NT2/D1 (cell line): Measurements from ENCODE around the gene KRTAP5-9.

ENCODE experiments used
- DNase-seq: peaks from one replicate; pipeline ENCODE4 v3.0.0-alpha.2; 2011; ENCODE audit warnings: low read depth, low spot score
- H3K27me3 ChIP-seq: 2 replicates; pipeline ENCODE4 v1.6.0; 2011; ENCODE audit warnings: mild to moderate bottlenecking; ENCODE audit not compliant: insufficient read length, insufficient read depth
- H3K36me3 ChIP-seq: 2 replicates; pipeline ENCODE4 v1.6.1; 2011; ENCODE audit warnings: mild to moderate bottlenecking, low read length, mixed read lengths; ENCODE audit not compliant: insufficient read depth, insufficient read length
- H3K4me1 ChIP-seq: 2 replicates; pipeline ENCODE4 v1.5.1; 2011; ENCODE audit not compliant: insufficient read depth, insufficient read length
- H3K4me3 ChIP-seq: 2 replicates; pipeline ENCODE4 v1.5.1; 2011; ENCODE audit warnings: low read depth; ENCODE audit not compliant: insufficient read length
- H3K9ac ChIP-seq: 2 replicates; pipeline ENCODE4 v1.6.0; 2011; ENCODE audit warnings: low read depth; ENCODE audit not compliant: insufficient read length
- H3K9me3 ChIP-seq: 2 replicates; pipeline ENCODE4 v1.5.1; 2011; ENCODE audit warnings: mild to moderate bottlenecking, low read length; ENCODE audit not compliant: insufficient read depth
- SUZ12 ChIP-seq: IDR thresholded peaks from 2 replicates; pipeline ENCODE4 v1.6.1; 2011; ENCODE audit not compliant: insufficient read length, insufficient read depth; ENCODE audit errors: extremely low read depth
- YY1 ChIP-seq: IDR thresholded peaks from 2 replicates; pipeline ENCODE4 v1.6.1; 2011; ENCODE audit not compliant: insufficient read length, insufficient read depth
- ZNF274 ChIP-seq: IDR thresholded peaks from 2 replicates; pipeline ENCODE4 v1.6.1; 2011; ENCODE audit warnings: mild to moderate bottlenecking, low read depth, low read length

KRTAP5-9 gene, protein sequence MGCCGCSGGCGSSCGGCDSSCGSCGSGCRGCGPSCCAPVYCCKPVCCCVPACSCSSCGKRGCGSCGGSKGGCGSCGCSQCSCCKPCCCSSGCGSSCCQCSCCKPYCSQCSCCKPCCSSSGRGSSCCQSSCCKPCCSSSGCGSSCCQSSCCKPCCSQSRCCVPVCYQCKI

GRCh38 chr11:71548120-71548519 lies at the start of gene KRTAP5-9:
Gene KRTAP5-9 (plus strand): TSS chr11:71548420. CDS start chr11:71548658, 238 bp downstream.
- Histone ChIP-seq H3K27me3 (no peaks in the 10 kb centered on the region), H3K36me3 (no peaks in the 10 kb centered on the region), H3K9ac (no peak within 1 kb of the TSS), H3K4me3 (no peak within 1 kb of the TSS), H3K9me3 (no peaks in the 10 kb centered on the region; the same call in 1 of the 2 replicates), H3K4me1 (peaks cover 1% of the 10 kb centered on the region)
- no peak for DNase-seq
- TF ChIP-seq SUZ12, result no peak
- no peak for TF ChIP-seq ZNF274
- TF ChIP-seq YY1, result no peak

DNA sequence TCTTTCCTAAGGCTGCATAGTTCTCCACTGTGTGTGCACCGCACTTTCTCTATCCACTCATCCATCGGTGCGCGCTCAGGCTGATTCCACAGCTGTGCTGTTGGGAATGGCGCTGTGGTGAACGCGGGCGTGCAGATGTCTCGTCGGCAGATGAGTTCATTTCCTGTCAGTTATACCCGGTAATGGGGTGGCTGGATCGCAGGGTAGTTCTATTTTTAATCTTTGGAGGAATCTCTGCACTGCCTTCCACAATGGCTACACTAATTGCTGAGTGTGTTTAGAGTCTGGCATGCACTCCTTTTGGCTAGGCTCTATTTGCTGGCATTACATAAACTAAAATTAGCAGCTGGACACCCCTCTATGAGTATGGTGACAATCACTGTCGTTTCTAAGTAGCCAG lies 49.1 kb upstream of the KRTAP5-9 start:
- H3K4me3 ChIP-seq, result no peak overlapping the region
- peaks cover 4% of the 10 kb centered on the region for H3K4me1 ChIP-seq
- H3K9me3 ChIP-seq, result no peaks in the 10 kb centered on the region
- TF ChIP-seq ZNF274 (no peak), YY1 (no peak), SUZ12 (no peak)
- no peak for DNase-seq
- H3K36me3 ChIP-seq, result peaks cover 53% of the 10 kb centered on the region
- H3K27me3 ChIP-seq, result no peaks in the 10 kb centered on the region
- no peak overlapping the region for H3K9ac ChIP-seq

GRCh38 chr11:71499546-71499945 lies 48.7 kb upstream of the KRTAP5-9 start:
- H3K4me3 ChIP-seq, result no peak overlapping the region
- no peaks in the 10 kb centered on the region for H3K9me3 ChIP-seq
- no peak for TF ChIP-seq ZNF274
- TF ChIP-seq SUZ12, result no peak
- no peak for TF ChIP-seq YY1
- DNase-seq, result no peak
- peaks cover 51% of the 10 kb centered on the region for H3K36me3 ChIP-seq
- H3K9ac ChIP-seq, result no peak overlapping the region
- no peaks in the 10 kb centered on the region for H3K27me3 ChIP-seq
- H3K4me1 ChIP-seq, result peaks cover 8% of the 10 kb centered on the region

DNA sequence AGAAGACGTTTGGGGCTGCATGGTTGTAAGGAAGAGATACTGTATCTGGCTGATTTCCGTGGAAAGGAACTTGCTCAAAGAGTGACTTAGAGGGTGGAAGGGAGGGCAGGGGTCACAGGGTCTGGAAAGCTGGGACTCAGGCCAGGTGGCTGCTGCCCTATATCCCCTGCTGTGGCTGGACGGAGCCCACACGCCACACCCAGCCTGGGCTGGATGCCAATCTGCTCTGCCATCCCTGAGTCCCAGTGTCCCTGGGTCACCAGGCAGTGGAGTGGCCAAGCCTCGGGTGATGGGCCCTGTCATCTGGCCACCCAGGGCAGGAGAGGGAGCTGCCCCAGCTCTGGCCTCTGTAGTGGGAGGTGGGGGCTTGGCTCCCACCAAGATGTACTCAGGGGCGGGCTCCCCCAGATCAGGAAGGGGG lies 47.6 kb upstream of the KRTAP5-9 start:
- Histone ChIP-seq H3K36me3 (peaks cover 47% of the 10 kb centered on the region), H3K4me3 (no peak overlapping the region), H3K9ac (no peak overlapping the region), H3K27me3 (no peaks in the 10 kb centered on the region), H3K9me3 (no peaks in the 10 kb centered on the region), H3K4me1 (peaks cover 9% of the 10 kb centered on the region)
- TF ChIP-seq SUZ12, result no peak
- TF ChIP-seq YY1, result no peak
- no peak for TF ChIP-seq ZNF274
- DNase-seq, result no peak

- peaks cover 40% of the 10 kb centered on the region for H3K36me3 ChIP-seq
- no peak for TF ChIP-seq ZNF274
- no peak for TF ChIP-seq YY1
- TF ChIP-seq SUZ12, result no peak
- peaks cover 9% of the 10 kb centered on the region for H3K4me1 ChIP-seq
- H3K27me3 ChIP-seq, result no peaks in the 10 kb centered on the region
- no peak for DNase-seq
- H3K9ac ChIP-seq, result no peak overlapping the region
- no peak overlapping the region for H3K4me3 ChIP-seq
- no peaks in the 10 kb centered on the region for H3K9me3 ChIP-seq
These were observed 46.9 kb upstream of the KRTAP5-9 start for GRCh38 chr11:71501071-71501985.

DNA sequence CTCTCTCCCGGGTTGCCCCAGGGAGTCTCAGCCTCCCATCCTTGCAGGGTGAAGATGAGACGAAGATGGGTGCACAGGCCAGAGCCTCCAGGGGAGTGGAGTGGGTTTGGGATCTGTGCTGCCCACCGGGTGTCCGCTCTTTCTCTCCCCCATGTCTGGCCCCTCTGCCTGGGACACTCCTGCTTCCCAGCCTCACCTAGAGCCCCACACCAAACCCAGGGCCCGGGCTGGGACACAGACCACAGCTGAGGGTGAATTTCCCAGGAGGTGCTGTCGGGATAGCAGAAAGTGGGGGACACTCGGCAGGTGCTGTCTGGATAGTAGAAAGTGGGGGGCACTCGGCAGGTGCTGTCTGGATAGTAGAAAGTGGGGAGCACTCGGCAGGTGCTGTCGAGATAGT lies 46.2 kb upstream of the KRTAP5-9 start:
- H3K9me3 ChIP-seq, result no peaks in the 10 kb centered on the region
- H3K27me3 ChIP-seq, result no peaks in the 10 kb centered on the region
- H3K4me1 ChIP-seq, result peaks cover 9% of the 10 kb centered on the region
- peaks cover 36% of the 10 kb centered on the region for H3K36me3 ChIP-seq
- no peak for TF ChIP-seq SUZ12
- DNase-seq, result no peak
- H3K9ac ChIP-seq, result no peak overlapping the region
- H3K4me3 ChIP-seq, result no peak overlapping the region

DNA sequence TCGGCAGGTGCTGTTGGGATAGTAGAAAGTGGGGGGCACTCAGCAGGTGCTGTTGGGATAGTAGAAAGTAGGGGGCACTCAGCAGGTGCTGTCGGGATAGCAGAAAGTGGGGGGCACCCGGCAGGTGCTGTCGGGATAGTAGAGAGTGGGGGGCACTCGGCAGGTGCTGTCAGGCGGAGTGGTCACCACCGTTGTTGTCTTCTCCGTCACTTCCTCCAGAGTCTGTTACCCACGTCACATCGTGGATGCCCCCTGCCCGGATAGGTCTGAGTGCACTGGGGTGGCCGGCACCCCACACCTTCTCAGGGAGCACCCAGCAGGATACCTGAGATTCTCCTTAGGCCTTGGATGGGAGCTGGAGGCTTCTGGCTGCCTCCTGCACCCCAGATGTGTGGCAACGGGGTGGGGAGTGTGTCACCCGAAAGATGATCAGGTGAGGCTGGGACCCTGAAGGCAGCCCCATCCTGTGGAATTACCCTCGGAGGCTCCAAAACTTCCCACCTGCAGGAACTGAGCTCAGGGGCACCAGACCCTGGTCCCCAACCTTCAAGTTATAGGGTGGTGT lies 45.3 kb upstream of the KRTAP5-9 start:
- TF ChIP-seq ZNF274, result no peak
- no peak for TF ChIP-seq YY1
- no peak for TF ChIP-seq SUZ12
- no peaks in the 10 kb centered on the region for H3K27me3 ChIP-seq
- peaks cover 9% of the 10 kb centered on the region for H3K4me1 ChIP-seq
- H3K9me3 ChIP-seq, result 0 out of 2 replicates have a peak, but pooled peaks cover under 1% of the 10 kb centered on the region
- no peak for DNase-seq
- no peak overlapping the region for H3K9ac ChIP-seq
- peaks cover 28% of the 10 kb centered on the region for H3K36me3 ChIP-seq
- no peak overlapping the region for H3K4me3 ChIP-seq

DNA sequence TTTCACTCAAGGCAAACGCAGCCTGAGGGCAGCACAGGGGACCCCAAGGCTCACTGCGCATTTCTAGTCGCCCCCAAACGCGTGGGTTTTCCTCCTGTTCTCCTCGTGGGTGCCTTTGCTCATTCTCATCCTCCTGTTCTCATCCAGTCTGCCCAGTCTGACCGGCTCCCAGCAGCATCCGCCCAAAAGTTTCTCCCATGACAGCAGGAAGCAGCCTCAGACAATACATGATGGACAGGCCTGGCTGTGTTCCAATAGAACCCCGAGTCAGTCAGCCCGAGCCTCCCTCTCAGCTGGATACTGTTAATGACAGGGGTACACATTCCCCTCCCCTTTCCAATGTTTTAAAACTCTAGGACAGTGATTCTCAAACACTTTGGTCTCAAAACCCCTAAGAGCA lies 43.7 kb upstream of the KRTAP5-9 start:
- Histone ChIP-seq H3K36me3 (peaks cover 14% of the 10 kb centered on the region), H3K4me3 (no peak overlapping the region), H3K4me1 (peaks cover 9% of the 10 kb centered on the region), H3K9ac (no peak overlapping the region), H3K27me3 (no peaks in the 10 kb centered on the region), H3K9me3 (peaks cover 16% of the 10 kb centered on the region; the same call in 1 of the 2 replicates)
- no peak for DNase-seq
- TF ChIP-seq SUZ12, result no peak
- no peak for TF ChIP-seq YY1
- TF ChIP-seq ZNF274, result no peak
